HepG2 (cell line): ENCODE results near the gene CYP11A1. TPM values are rescaled to one million over a fixed set of nuclear protein-coding genes. Genes with fewer than 3 reads are reported as not detected.

ENCODE experiments used
- ATAC-seq: fragments of 200-7000 bp; cut with Tn5 transposase; 3 replicates; pipeline ENCODE4 v1.9.1; 2020; ENCODE audit warnings: mild to moderate bottlenecking, moderate library complexity
- BruUV-seq: library from RNA; stranded (reverse); fragments of 400-500 nt; replicated peaks from 2 replicates; lab custom pipeline; 2021; lab: Mats Ljungman, UMichigan
- CTCF ChIA-PET: fragments of 300-600 bp; formaldehyde crosslinking; extraction: SDS; loops from one replicate; lab custom pipeline; 2021; ENCODE audit warnings: low total read pairs, inconsistent platforms, low intra/inter-chr PET ratio; lab: Yijun Ruan, JAX
- POLR2A ChIA-PET: fragments of 350-600 bp; sonication (Branson Sonifier 250); formaldehyde crosslinking; loops from one replicate; lab custom pipeline; 2020; ENCODE audit warnings: antibody characterized with exemption, inconsistent platforms; lab: Yijun Ruan, JAX
- DNase-seq: peaks from one replicate; pipeline ENCODE4 v3.0.0-alpha.2; 2015; ENCODE audit warnings: low spot score
- FAIRE-seq: peaks from 3 replicates; lab custom pipeline; 2011; peaks lifted over from hg19 to GRCh38; lab: Jason Lieb, UNC
- H2AFZ ChIP-seq: one replicate; pipeline ENCODE4 v1.6.1; 2011; ENCODE audit warnings: low read length, inconsistent platforms
- H3K27ac ChIP-seq: fragments of 300-600 bp; 3 replicates; pipeline ENCODE4 v1.8.0; 2011; ENCODE audit warnings: mixed run types, mild to moderate bottlenecking, mixed read lengths, low read length, inconsistent platforms; ENCODE audit not compliant: insufficient read depth; ENCODE audit errors: extremely low read length
- H3K27me3 ChIP-seq, 2 experiments: fragments of 200-600 bp in 1 of 2; 2 replicates in 1 of 2; 3 replicates in 1 of 2; pipeline versions ENCODE4 v1.6.0 to v1.8.0; 2011; ENCODE audit warnings: low read length in 2 of 2, mild to moderate bottlenecking in 2 of 2, moderate library complexity in 2 of 2, inconsistent platforms in 1 of 2; ENCODE audit not compliant: insufficient read depth in 2 of 2, control insufficient read depth in 1 of 2
- H3K36me3 ChIP-seq, 2 experiments: fragments of 200-600 bp in 1 of 2; replicated peaks in 1 of 2; 2 replicates in 1 of 2; 3 replicates in 1 of 2; pipeline versions ENCODE4 v1.5.1 to v1.8.0; 2011; ENCODE audit warnings: low read length in 2 of 2, inconsistent platforms in 1 of 2; ENCODE audit not compliant: insufficient read depth in 2 of 2, control insufficient read depth in 1 of 2
- H3K4me1 ChIP-seq: 2 replicates; pipeline ENCODE4 v1.5.1; 2012; ENCODE audit warnings: low read length, inconsistent platforms; ENCODE audit not compliant: insufficient read depth
- H3K4me2 ChIP-seq: 2 replicates; pipeline ENCODE4 v1.6.0; 2011; ENCODE audit warnings: low read depth, low read length, inconsistent platforms
- H3K4me3 ChIP-seq, 3 experiments: fragments of 200-600 bp in 1 of 3; sonication (generic), shearing (Covaris generic) in 1 of 3; replicated peaks in 1 of 3; 2 replicates each; pipeline ENCODE4 v1.5.1; 2011 to 2016; ENCODE audit warnings: low read length in 3 of 3, inconsistent platforms in 2 of 3, low read depth in 2 of 3, mild to moderate bottlenecking in 2 of 3, control low read depth in 1 of 3, mixed read lengths in 1 of 3; ENCODE audit not compliant: insufficient read depth in 1 of 3
- H3K79me2 ChIP-seq: one replicate; pipeline ENCODE4 v1.6.1; 2011; ENCODE audit warnings: low read length, inconsistent platforms; ENCODE audit not compliant: insufficient read depth
- H3K9ac ChIP-seq: 2 replicates; pipeline ENCODE4 v1.6.0; 2011; ENCODE audit warnings: mild to moderate bottlenecking, low read depth, low read length, inconsistent platforms; ENCODE audit not compliant: insufficient read depth
- H3K9me3 ChIP-seq: 2 replicates; pipeline ENCODE4 v1.5.1; 2012; ENCODE audit warnings: mild to moderate bottlenecking, low read length
- H4K20me1 ChIP-seq: 2 replicates; pipeline ENCODE4 v1.6.0; 2011; ENCODE audit warnings: inconsistent platforms, mild to moderate bottlenecking, low read length, moderate library complexity; ENCODE audit not compliant: insufficient read depth
- AHR ChIP-seq: IDR thresholded peaks from 2 replicates; pipeline ENCODE4 v1.6.1; 2018; ENCODE audit warnings: missing genetic modification reagents, missing compliant biosample characterization
- ETV6 ChIP-seq: sonication (generic); formaldehyde crosslinking; conservative IDR thresholded peaks from 2 replicates; pipeline ENCODE4 v1.4.0; 2020; ENCODE audit warnings: missing genetic modification reagents
- ISL2 ChIP-seq: sonication (generic); formaldehyde crosslinking; IDR thresholded peaks from 2 replicates; pipeline ENCODE4 v1.5.0; 2020; ENCODE audit warnings: missing genetic modification reagents
- JDP2 ChIP-seq: sonication (generic); formaldehyde crosslinking; IDR thresholded peaks from 2 replicates; pipeline ENCODE4 v1.8.1; 2022; ENCODE audit warnings: missing genetic modification reagents, borderline replicate concordance
- MAFG ChIP-seq: sonication (generic); formaldehyde crosslinking; IDR thresholded peaks from 2 replicates; pipeline ENCODE4 v1.5.1; 2020; ENCODE audit warnings: mild to moderate bottlenecking, missing genetic modification reagents
- MIER2 ChIP-seq: IDR thresholded peaks from 2 replicates; pipeline ENCODE4 v1.6.1; 2016; ENCODE audit warnings: missing biosample characterization, missing genetic modification reagents
- SAFB2 ChIP-seq: sonication (generic); formaldehyde crosslinking; IDR thresholded peaks from 2 replicates; pipeline ENCODE4 v1.5.1; 2020; ENCODE audit warnings: missing genetic modification reagents, low read depth, mild to moderate bottlenecking, borderline replicate concordance
- SNAPC5 ChIP-seq: sonication (generic); formaldehyde crosslinking; IDR thresholded peaks from 2 replicates; pipeline ENCODE4 v1.8.1; 2023; ENCODE audit warnings: mild to moderate bottlenecking, missing genetic modification reagents, borderline replicate concordance
- SP1 ChIP-seq, 2 experiments: fragments of 450-650 bp in 1 of 2; sonication (generic) in 1 of 2; formaldehyde crosslinking in 1 of 2; IDR thresholded peaks; 2 replicates each; pipeline versions ENCODE4 v1.4.0 to v1.6.1; 2016 to 2020; ENCODE audit warnings: missing genetic modification reagents in 1 of 2
- ZBTB34 ChIP-seq: sonication (generic); formaldehyde crosslinking; IDR thresholded peaks from 2 replicates; pipeline ENCODE4 v1.8.0; 2022; ENCODE audit warnings: mild to moderate bottlenecking, missing genetic modification reagents
- ZFP1 ChIP-seq: IDR thresholded peaks from 2 replicates; pipeline ENCODE4 v1.6.1; 2016
- ZFP36L2 ChIP-seq: sonication (generic); formaldehyde crosslinking; IDR thresholded peaks from 2 replicates; pipeline ENCODE4 v1.4.0; 2020; ENCODE audit warnings: missing genetic modification reagents
- ZNF180 ChIP-seq: sonication (generic); formaldehyde crosslinking; IDR thresholded peaks from 2 replicates; pipeline ENCODE4 v1.4.0; 2020; ENCODE audit warnings: low read depth, missing genetic modification reagents, borderline replicate concordance
- ZNF350 ChIP-seq: sonication (generic); formaldehyde crosslinking; IDR thresholded peaks from 2 replicates; pipeline ENCODE4 v1.4.0; 2020; ENCODE audit warnings: mild to moderate bottlenecking, low read depth, missing genetic modification reagents, borderline replicate concordance
- ZNF382 ChIP-seq: sonication (generic); formaldehyde crosslinking; IDR thresholded peaks from 2 replicates; pipeline ENCODE4 v1.5.0; 2020; ENCODE audit warnings: missing genetic modification reagents, mild to moderate bottlenecking, borderline replicate concordance
- ZNF598 ChIP-seq: sonication (generic); formaldehyde crosslinking; IDR thresholded peaks from 2 replicates; pipeline ENCODE4 v1.5.1; 2020; ENCODE audit warnings: mild to moderate bottlenecking, missing genetic modification reagents, borderline replicate concordance
- ZNF83 ChIP-seq: sonication (generic); formaldehyde crosslinking; IDR thresholded peaks from 2 replicates; pipeline ENCODE4 v1.4.0; 2020; ENCODE audit warnings: missing genetic modification reagents, mild to moderate bottlenecking, borderline replicate concordance
- whole genome bisulfite sequencing: methylation state at CpG from one replicate; pipeline ENCODE4 v1.1.6; 2017; ENCODE audit warnings: low lambda C conversion rate; 5-methylcytosine and 5-hydroxymethylcytosine counted together
- in situ Hi-C: cut with HindIII; loops from 2 replicates; pipeline ENCODE4 v1.10.0; 2017; ENCODE audit warnings: low pct_unique_long_range_greater_than_20kb; ENCODE audit not compliant: extremely low pct_ligation_motif_present
- intact Hi-C: fragments of 100-400 bp; cut with micrococcal nuclease; formaldehyde crosslinking; loops from one replicate; pipeline ENCODE4 v1.10.0; 2022; ENCODE audit not compliant: unreplicated experiment
- polyA plus RNA-seq, 8 experiments: library from polyadenylated mRNA; depleted of rRNA in 3 of 8; stranded (reverse) in 7 of 8; unstranded in 1 of 8; fragments of >200 nt; fragmentation: Illumina TruSeq in 4 of 8; extraction: Trizol in 4 of 8; gene quantifications; 2 replicates each; pipeline versions ENCODE4 v1.2.1 to v1.2.3, GENCODE V29; 2011 to 2016; ENCODE audit warnings: low read depth in 4 of 8, missing spikeins in 1 of 8, mixed read lengths in 1 of 8; ENCODE audit not compliant: insufficient read depth in 1 of 8
- total RNA-seq, 5 experiments: library from RNA; depleted of rRNA; stranded (reverse); fragments of >200 nt; fragmentation: Illumina TruSeq; extraction: Trizol; gene quantifications; 2 replicates each; pipeline ENCODE4 v1.2.3, GENCODE V29; 2016; ENCODE audit warnings: low read depth in 1 of 5

The CYP11A1 gene
- total and polyA plus RNA-seq, 2 of the 13 experiments (the other 11 are each of a cell fraction or from before 2014, with no cell fraction given), result 0.66 to 0.92 TPM

- H3K27ac ChIP-seq, result no peak overlapping the region
- no peaks in the 10 kb centered on the region for H3K79me2 ChIP-seq
- no peaks in the 10 kb centered on the region for H3K4me1 ChIP-seq
- H3K4me2 ChIP-seq, result no peak overlapping the region
- no peak overlapping the region for H3K9ac ChIP-seq
- H3K9me3 ChIP-seq, result no peaks in the 10 kb centered on the region
- H3K36me3 ChIP-seq, result no peaks in the 10 kb centered on the region
- TF ChIP-seq JDP2 (CRISPR knock-in tag) (no peak), SP1 (IDR thresholded peaks at IDR 0.05) (no peak), SP1 (CRISPR knock-in tag; IDR thresholded peaks at IDR 0.05) (no peak), MAFG (CRISPR knock-in tag) (no peak), ZNF83 (CRISPR knock-in tag) (no peak), AHR (CRISPR knock-in tag) (no peak), MIER2 (CRISPR knock-in tag) (no peak), ZNF180 (CRISPR knock-in tag) (no peak), ZNF598 (CRISPR knock-in tag) (no peak), ZFP1 (CRISPR knock-in tag) (no peak), ZBTB34 (CRISPR knock-in tag) (no peak), SAFB2 (CRISPR knock-in tag) (no peak), ZNF382 (CRISPR knock-in tag) (no peak), ZNF350 (CRISPR knock-in tag) (no peak), ZFP36L2 (CRISPR knock-in tag) (no peak), ETV6 (CRISPR knock-in tag) (no peak), ISL2 (no peak), SNAPC5 (no peak)
- TF ChIP-seq, all 625 proteins: peak for 0
- intact Hi-C loops (no loop called here), in situ Hi-C loops (no loop called here)
- FAIRE-seq, result no peak
- no peak overlapping the region for H3K4me3 ChIP-seq
- no peak for ATAC-seq
- ChIA-PET CTCF (no interaction called here), POLR2A (no interaction called here)
- no peaks in the 10 kb centered on the region for H4K20me1 ChIP-seq
- no peak for DNase-seq
- H2AFZ ChIP-seq, result no peak overlapping the region
- no TSS peak for BruUV-seq
- H3K27me3 ChIP-seq, result peaks cover 2 to 46% of the 10 kb centered on the region in 2 experiments; a peak in 3 of 5 replicates
- no CpG with 5 or more reads among the region's 5 CpGs for WGBS
Measured at GRCh38 chr15:74337146-74337545, 30.3 kb downstream of the CYP11A1 start.
